Psoas muscle (tissue), 8 donors: Measurements from ENCODE around the gene RHBDD1. TPM values are rescaled to one million over a fixed set of nuclear protein-coding genes. Genes with fewer than 3 reads are reported as not detected.

Experiments
- ATAC-seq, 4 donors: fragments of 200-7000 bp; cut with Tn5 transposase; one replicate each; pipeline ENCODE4 v1.9.1; 2020; ENCODE audit warnings: moderate library complexity in 3 of 4, mild to moderate bottlenecking in 2 of 4
- DNase-seq, 2 donors: peaks; one replicate each; pipeline ENCODE4 v3.0.0-alpha.2; 2020
- H3K27ac ChIP-seq: fragments of 200-600 bp; one replicate; pipeline ENCODE4 v1.8.0; 2022
- H3K27me3 ChIP-seq, 3 donors: fragments of 200-600 bp in 1 of 3; one replicate each; pipeline versions ENCODE4 v1.6.1 to v1.8.0; 2013 to 2022; ENCODE audit warnings: low read length in 2 of 3, mild to moderate bottlenecking in 2 of 3, moderate library complexity in 1 of 3; ENCODE audit not compliant: insufficient read depth in 3 of 3
- H3K36me3 ChIP-seq, 2 donors: fragments of 200-600 bp in 1 of 2; one replicate each; pipeline versions ENCODE4 v1.6.1 to v1.8.0; 2013 to 2022; ENCODE audit warnings: low read depth in 1 of 2, mild to moderate bottlenecking in 1 of 2, moderate library complexity in 1 of 2; ENCODE audit not compliant: insufficient read depth in 1 of 2
- H3K4me1 ChIP-seq: fragments of 200-600 bp; one replicate; pipeline ENCODE4 v1.8.0; 2022
- H3K4me3 ChIP-seq: fragments of 200-600 bp; one replicate; pipeline ENCODE4 v1.8.0; 2022; ENCODE audit warnings: mild to moderate bottlenecking
- H3K9me3 ChIP-seq: fragments of 200-600 bp; one replicate; pipeline ENCODE4 v1.8.0; 2022
- WGBS, 3 donors: extraction: QIAGEN DNeasy Blood & Tissue Kit; methylation state at CpG; one replicate each; pipeline versions ENCODE4 v1.1.6 to v1.1.7; 2013; 5-methylcytosine and 5-hydroxymethylcytosine counted together
- intact Hi-C, 2 donors: fragments of 100-400 bp; cut with DNase I; formaldehyde crosslinking; loops; one replicate each; pipeline versions ENCODE4 v1.11.0 to v1.14.2; 2022
- polyA plus RNA-seq, 3 donors: library from polyadenylated mRNA; stranded (reverse); fragments of 200-250 nt; gene quantifications; one replicate each; pipeline ENCODE4 v1.2.3, GENCODE V29; 2013
- total RNA-seq, 4 donors: library from RNA; stranded (reverse); fragmentation: NEBNext Ultra II Directional in 2 of 4; extraction: Animal tissue kit (Norgen Biotek cat#: 25700) in 2 of 4; gene quantifications; one replicate each; pipeline versions ENCODE4 v1.2.1 to v1.2.4, GENCODE V29; 2021 to 2023
- TF ChIP-seq, protein P1 (sequence below): fragments of 200-600 bp; IDR thresholded peaks from one replicate; pipeline ENCODE4 v1.8.0; 2022; ENCODE audit warnings: antibody characterized with exemption
- donor health status: healthy with polysubstance abuse.
- donor health status: DM: no; HTN: no; CAD: no; lungs with moderate emphysema.
- donor health status: Bipolar disorder and iron deficiency.
- donor health status: healthy.
- donor health status: DM: yes; HTN: yes; CAD: no.
- donor health status: DM: no; HTN: no; CAD: no.
- donor health status: DM: no; HTN: no; CAD: no.
- donor health status: DM: yes; HTN: yes; CAD: no.

Gene RHBDD1
- total and polyA plus RNA-seq, 7 donors, result 6.7 to 26.1 (median 17.9) TPM

GRCh38 chr2:226978300-226978699, 142.4 kb downstream of the RHBDD1 start:
- ATAC-seq (no peak), DNase-seq (no peak)
- Histone ChIP-seq H3K27me3 (no peaks in the 10 kb centered on the region), H3K36me3 (peaks cover 0 to 3% of the 10 kb centered on the region in 2 donors), H3K4me3 (no peak overlapping the region), H3K27ac (no peak overlapping the region), H3K9me3 (no peaks in the 10 kb centered on the region), H3K4me1 (no peaks in the 10 kb centered on the region)
- 95 to 96% (median 96%) methylated on average over 7 of the region's 7 CpGs for WGBS, 3 donors
- TF ChIP-seq, protein P1, sequence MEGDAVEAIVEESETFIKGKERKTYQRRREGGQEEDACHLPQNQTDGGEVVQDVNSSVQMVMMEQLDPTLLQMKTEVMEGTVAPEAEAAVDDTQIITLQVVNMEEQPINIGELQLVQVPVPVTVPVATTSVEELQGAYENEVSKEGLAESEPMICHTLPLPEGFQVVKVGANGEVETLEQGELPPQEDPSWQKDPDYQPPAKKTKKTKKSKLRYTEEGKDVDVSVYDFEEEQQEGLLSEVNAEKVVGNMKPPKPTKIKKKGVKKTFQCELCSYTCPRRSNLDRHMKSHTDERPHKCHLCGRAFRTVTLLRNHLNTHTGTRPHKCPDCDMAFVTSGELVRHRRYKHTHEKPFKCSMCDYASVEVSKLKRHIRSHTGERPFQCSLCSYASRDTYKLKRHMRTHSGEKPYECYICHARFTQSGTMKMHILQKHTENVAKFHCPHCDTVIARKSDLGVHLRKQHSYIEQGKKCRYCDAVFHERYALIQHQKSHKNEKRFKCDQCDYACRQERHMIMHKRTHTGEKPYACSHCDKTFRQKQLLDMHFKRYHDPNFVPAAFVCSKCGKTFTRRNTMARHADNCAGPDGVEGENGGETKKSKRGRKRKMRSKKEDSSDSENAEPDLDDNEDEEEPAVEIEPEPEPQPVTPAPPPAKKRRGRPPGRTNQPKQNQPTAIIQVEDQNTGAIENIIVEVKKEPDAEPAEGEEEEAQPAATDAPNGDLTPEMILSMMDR, result no peak
- intact Hi-C loops, result no loop called here

- intact Hi-C loops, result no loop called here
- H3K4me3 ChIP-seq, result no peak overlapping the region
- H3K27me3 ChIP-seq, result no peaks in the 10 kb centered on the region
- peaks cover 0 to 3% of the 10 kb centered on the region in 2 donors for H3K36me3 ChIP-seq
- H3K9me3 ChIP-seq, result no peaks in the 10 kb centered on the region
- H3K4me1 ChIP-seq, result no peaks in the 10 kb centered on the region
- DNase-seq, result no peak
- TF ChIP-seq, protein P1, result no peak
- no peak for ATAC-seq
- 88 to 93% (median 91%) methylated on average over 4 of the region's 4 CpGs for WGBS, 3 donors
- H3K27ac ChIP-seq, result no peak overlapping the region
These were observed 143.2 kb downstream of the RHBDD1 start for GRCh38 chr2:226979004-226979403.

GRCh38 chr2:226981791-226982326, 146.0 kb downstream of the RHBDD1 start:
- Histone ChIP-seq H3K4me1 (peaks cover 10% of the 10 kb centered on the region), H3K36me3 (no peaks in the 10 kb centered on the region), H3K4me3 (no peak overlapping the region), H3K9me3 (no peaks in the 10 kb centered on the region), H3K27ac (no peak overlapping the region), H3K27me3 (no peaks in the 10 kb centered on the region)
- ATAC-seq (no peak), DNase-seq (no peak)
- intact Hi-C loops, result loop anchor here (5.0 to 10.0 kb wide), 3 partner anchors 147 to 1087 kb away; partner anchors contain the start of gene RHBDD1 (in 1 of the 2)
- TF ChIP-seq, protein P1, result no peak
- WGBS, 3 donors, result 86 to 92% (median 90%) methylated on average over 3 of the region's 3 CpGs

DNA sequence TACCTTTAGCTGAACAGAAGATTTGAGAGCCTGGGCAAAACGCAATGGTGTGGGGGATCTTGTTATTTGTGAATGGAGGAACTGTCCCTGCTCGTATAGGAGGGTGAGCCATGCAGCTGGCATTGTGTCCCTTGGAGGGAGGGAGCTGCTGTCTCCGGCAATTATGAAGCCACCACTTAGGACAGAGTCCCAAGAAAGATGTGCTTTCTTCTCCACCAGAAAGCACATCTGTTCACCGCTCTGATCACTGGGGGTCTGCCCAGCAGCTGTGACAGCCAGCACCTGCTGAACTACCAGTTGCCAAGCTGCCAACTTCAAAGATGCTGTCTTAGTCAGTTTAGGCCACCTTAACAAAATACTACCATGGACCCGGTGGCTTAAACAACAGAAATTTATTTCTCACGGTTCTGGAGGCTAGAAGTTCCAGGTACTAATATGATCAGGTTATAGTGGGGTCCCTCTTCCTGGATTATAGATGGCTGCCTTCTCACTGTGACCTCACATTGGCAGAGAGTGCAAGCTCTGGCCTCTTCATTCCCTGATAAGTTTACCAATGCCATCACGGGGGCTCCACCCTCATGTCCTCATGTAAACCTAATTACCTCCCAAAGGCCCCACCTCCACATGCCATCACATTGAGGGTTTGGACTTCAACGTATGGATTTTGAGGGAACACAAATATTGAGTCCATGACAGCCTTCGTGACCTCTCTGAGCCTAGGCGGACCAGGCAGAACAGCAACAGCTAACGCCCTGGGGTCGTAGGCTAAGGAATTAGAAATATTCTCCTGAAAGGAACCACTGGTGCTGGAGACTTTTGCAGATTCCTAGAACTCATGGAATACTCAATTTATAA, 148.3 kb downstream of the RHBDD1 start:
- Histone ChIP-seq H3K27ac (no peak overlapping the region), H3K4me1 (peaks cover 10% of the 10 kb centered on the region), H3K36me3 (no peaks in the 10 kb centered on the region), H3K4me3 (no peak overlapping the region), H3K27me3 (no peaks in the 10 kb centered on the region), H3K9me3 (no peaks in the 10 kb centered on the region)
- ATAC-seq, result peak in 3 of 4 donors; percentile 4 to 21 (median 9)
- TF ChIP-seq, protein P1, result no peak
- 66 to 77% (median 66%) methylated on average over 12 of the region's 12 CpGs for WGBS, 3 donors
- intact Hi-C loops, result loop anchor here (2.0 to 10.0 kb wide), 4 partner anchors 149 to 1313 kb away; partner anchors contain the start of gene RHBDD1 (in 1 of the 2)
- no peak for DNase-seq
